ENCODE results near the gene TIPIN.
"Not testable (repeated sequence)": the region's sequence is repeated elsewhere in the genome, so short reads cannot be mapped to it uniquely, and the experiment has no call there.

Gene TIPIN

GRCh38 chr15:66386204-66387123 lies 30.0 kb upstream of the TIPIN start, which contains the start of gene MAP2K1:
MAP2K1 (plus strand) TSS chr15:66386912; CDS start chr15:66387348, 436 bp downstream.
- peak; percentile 98 for DNase-seq (ENCODE audit: low read depth in 2 of 2)

GRCh38 chr15:66381376-66381775 lies 24.9 kb upstream of the TIPIN start:
- not testable (repeated sequence) for DNase-seq (ENCODE audit: low read depth in 2 of 2)

- no peak for DNase-seq (ENCODE audit: low read depth in 2 of 2)
Observed at GRCh38 chr15:66378814-66379430, 22.4 kb upstream of the TIPIN start.

GRCh38 chr15:66374179-66374578 lies 17.7 kb upstream of the TIPIN start:
- DNase-seq (ENCODE audit: low read depth in 2 of 2) = no peak

GRCh38 chr15:66369773-66370651 lies 13.5 kb upstream of the TIPIN start:
- DNase-seq (ENCODE audit: low read depth in 2 of 2) = no peak

GRCh38 chr15:66364944-66365528 lies 8.6 kb upstream of the TIPIN start:
- DNase-seq (ENCODE audit: low read depth in 2 of 2) = no peak

- no peak for DNase-seq (ENCODE audit: low read depth in 2 of 2)
Observed at GRCh38 chr15:66362776-66363175, 6.3 kb upstream of the TIPIN start.

GRCh38 chr15:66361745-66362460 lies 5.4 kb upstream of the TIPIN start:
- not testable (repeated sequence) for DNase-seq (ENCODE audit: low read depth in 2 of 2)

GRCh38 chr15:66359740-66360139 lies 3.3 kb upstream of the TIPIN start:
- DNase-seq (ENCODE audit: low read depth in 2 of 2) = no peak

GRCh38 chr15:66356077-66356358 lies 467 bp downstream of the TIPIN start:
- DNase-seq (ENCODE audit: low read depth in 2 of 2) = no peak

- not testable (repeated sequence) for DNase-seq (ENCODE audit: low read depth in 2 of 2)
Observed at GRCh38 chr15:66348530-66348929, 8.0 kb downstream of the TIPIN start.

GRCh38 chr15:66328771-66329170 lies 27.7 kb downstream of the TIPIN start:
- DNase-seq (ENCODE audit: low read depth in 2 of 2) = no peak

GRCh38 chr15:66327736-66328135 lies 28.7 kb downstream of the TIPIN start:
- no peak for DNase-seq (ENCODE audit: low read depth in 2 of 2)

GRCh38 chr15:66326051-66326450 lies 30.4 kb downstream of the TIPIN start:
- DNase-seq (ENCODE audit: low read depth in 2 of 2) = no peak

GRCh38 chr15:66323312-66323928 lies 33.1 kb downstream of the TIPIN start:
- no peak for DNase-seq (ENCODE audit: low read depth in 2 of 2)

GRCh38 chr15:66312144-66312543 lies 44.3 kb downstream of the TIPIN start:
- DNase-seq (ENCODE audit: low read depth in 2 of 2) = no peak

- no peak for DNase-seq (ENCODE audit: low read depth in 2 of 2)
Observed at GRCh38 chr15:66310786-66311185, 45.7 kb downstream of the TIPIN start.

- no peak for DNase-seq (ENCODE audit: low read depth in 2 of 2)
Observed at GRCh38 chr15:66309828-66310227, 46.7 kb downstream of the TIPIN start.

- no peak for DNase-seq (ENCODE audit: low read depth in 2 of 2)
Observed at GRCh38 chr15:66308531-66308930, 48.0 kb downstream of the TIPIN start.

GRCh38 chr15:66306381-66306780 lies 50.1 kb downstream of the TIPIN start:
- DNase-seq (ENCODE audit: low read depth in 2 of 2) = no peak

GRCh38 chr15:66304425-66304824 lies 52.1 kb downstream of the TIPIN start:
- DNase-seq (ENCODE audit: low read depth in 2 of 2) = not testable (repeated sequence)
